SJCRH30 (cell line): ENCODE measurements around the gene UTP11. TPM values are rescaled to one million over a fixed set of nuclear protein-coding genes. Genes with fewer than 3 reads are reported as not detected.
"Not testable (repeated sequence)": the region's sequence is repeated elsewhere in the genome, so short reads cannot be mapped to it uniquely, and the experiment has no call there.

Experiments used
- DNase-seq, 2 experiments: peaks; one replicate each; pipeline ENCODE4 v3.0.0-alpha.2; 2015 to 2020
- H3K27ac ChIP-seq: fragments of 250-450 bp; sonication (Bioruptor Pico); 2 replicates; pipeline ENCODE4 v1.5.1; 2020; ENCODE audit warnings: mild to moderate bottlenecking, moderate library complexity
- H3K27me3 ChIP-seq: fragments of 250-450 bp; sonication (Bioruptor Pico); 2 replicates; pipeline ENCODE4 v1.5.1; 2020; ENCODE audit warnings: mild to moderate bottlenecking, moderate library complexity
- H3K36me3 ChIP-seq: fragments of 250-450 bp; sonication (Bioruptor Pico); 2 replicates; pipeline ENCODE4 v1.5.1; 2020; ENCODE audit warnings: mild to moderate bottlenecking, moderate library complexity
- H3K4me1 ChIP-seq: fragments of 250-450 bp; sonication (Bioruptor Pico); 2 replicates; pipeline ENCODE4 v1.5.1; 2020; ENCODE audit warnings: mild to moderate bottlenecking, moderate library complexity
- H3K4me3 ChIP-seq: fragments of 250-450 bp; sonication (Bioruptor Pico); 2 replicates; pipeline ENCODE4 v1.5.1; 2020; ENCODE audit warnings: mild to moderate bottlenecking, moderate library complexity
- H3K9me3 ChIP-seq: fragments of 250-450 bp; sonication (Bioruptor Pico); replicated peaks from 2 replicates; pipeline ENCODE4 v1.5.1; 2020; ENCODE audit warnings: mild to moderate bottlenecking, moderate library complexity
- total RNA-seq: library from RNA; depleted of rRNA; stranded (reverse); fragments of >200 nt; shearing (Covaris generic); gene quantifications from 2 replicates; pipeline ENCODE4 v1.2.3, GENCODE V29; 2014; rRNA removed

UTP11 gene
- total RNA-seq: 125 and 128 TPM in 2 replicates

- H3K27me3 ChIP-seq: no peaks in the 10 kb centered on the region
- no peaks in the 10 kb centered on the region for H3K9me3 ChIP-seq
- peaks cover 27% of the 10 kb centered on the region for H3K4me1 ChIP-seq
- H3K36me3 ChIP-seq: peaks cover 25% of the 10 kb centered on the region
- DNase-seq: peak; percentile 98 to 100
- H3K27ac ChIP-seq: peak within 1 kb of the TSS; percentile 97
- peak within 1 kb of the TSS; percentile 84 for H3K4me3 ChIP-seq
These were observed at the start of gene UTP11 for GRCh38 chr1:38012363-38013226. UTP11 (plus strand) TSS chr1:38012734; CDS start chr1:38012803, 69 bp downstream.

GRCh38 chr1:37964106-37964505 lies 48.4 kb upstream of the UTP11 start:
- not testable (repeated sequence) for DNase-seq, H3K27ac ChIP-seq, H3K9me3 ChIP-seq, H3K4me1 ChIP-seq, H3K27me3 ChIP-seq, H3K4me3 ChIP-seq
- H3K36me3 ChIP-seq: peaks cover 73% of the 10 kb centered on the region

GRCh38 chr1:37965301-37965700 lies 47.2 kb upstream of the UTP11 start:
- Histone ChIP-seq H3K4me1 (no peaks in the 10 kb centered on the region), H3K9me3 (no peaks in the 10 kb centered on the region), H3K36me3 (peaks cover 75% of the 10 kb centered on the region), H3K4me3 (no peak overlapping the region), H3K27me3 (no peaks in the 10 kb centered on the region), H3K27ac (no peak overlapping the region)
- no peak for DNase-seq

- H3K27me3 ChIP-seq: not testable (repeated sequence)
These were observed 38.9 kb upstream of the UTP11 start for GRCh38 chr1:37973684-37974083.

GRCh38 chr1:37974567-37974966 lies 38.0 kb upstream of the UTP11 start:
- Histone ChIP-seq H3K4me1 (no peaks in the 10 kb centered on the region), H3K27ac (no peak overlapping the region), H3K9me3 (0 out of 2 replicates have a peak, but pooled peaks cover 4% of the 10 kb centered on the region), H3K36me3 (peaks cover 95% of the 10 kb centered on the region), H3K4me3 (no peak overlapping the region), H3K27me3 (no peaks in the 10 kb centered on the region)
- DNase-seq: no peak

More at GRCh38 chr1:37973684-37974083, 38.9 kb upstream of the UTP11 start:
- H3K4me1 ChIP-seq, DNase-seq, H3K4me3 ChIP-seq, H3K27ac ChIP-seq, H3K9me3 ChIP-seq: not testable (repeated sequence)
- H3K36me3 ChIP-seq: peaks cover 95% of the 10 kb centered on the region

GRCh38 chr1:37975083-37975482 lies 37.5 kb upstream of the UTP11 start:
- H3K4me1 ChIP-seq, H3K9me3 ChIP-seq, H3K4me3 ChIP-seq, H3K27me3 ChIP-seq, H3K27ac ChIP-seq: not testable (repeated sequence)
- peaks cover 95% of the 10 kb centered on the region for H3K36me3 ChIP-seq
- DNase-seq: peak; percentile 38 to 67

GRCh38 chr1:37978541-37978940 lies 34.0 kb upstream of the UTP11 start:
- H3K9me3 ChIP-seq: 0 out of 2 replicates have a peak, but pooled peaks cover under 1% of the 10 kb centered on the region
- no peaks in the 10 kb centered on the region for H3K27me3 ChIP-seq
- H3K27ac ChIP-seq: no peak overlapping the region
- H3K4me3 ChIP-seq: no peak overlapping the region
- H3K36me3 ChIP-seq: peaks cover 93% of the 10 kb centered on the region
- H3K4me1 ChIP-seq: no peaks in the 10 kb centered on the region
- DNase-seq: no peak

GRCh38 chr1:37983546-37983945 lies 29.0 kb upstream of the UTP11 start:
- no peaks in the 10 kb centered on the region; the same call in 1 of the 2 replicates for H3K9me3 ChIP-seq
- H3K36me3 ChIP-seq: peaks cover 93% of the 10 kb centered on the region
- no peak overlapping the region for H3K27ac ChIP-seq
- no peaks in the 10 kb centered on the region for H3K4me1 ChIP-seq
- DNase-seq: no peak
- H3K27me3 ChIP-seq: no peaks in the 10 kb centered on the region
- no peak overlapping the region for H3K4me3 ChIP-seq

- Histone ChIP-seq H3K27me3 (no peaks in the 10 kb centered on the region), H3K4me1 (no peaks in the 10 kb centered on the region), H3K36me3 (peaks cover 56% of the 10 kb centered on the region), H3K4me3 (no peak overlapping the region), H3K27ac (no peak overlapping the region), H3K9me3 (no peaks in the 10 kb centered on the region; the same call in 1 of the 2 replicates)
- DNase-seq: no peak
These were observed 24.9 kb upstream of the UTP11 start for GRCh38 chr1:37987679-37988078.

- Histone ChIP-seq H3K4me3 (peak overlapping the region; percentile 79), H3K36me3 (peaks cover 39% of the 10 kb centered on the region), H3K27me3 (no peaks in the 10 kb centered on the region), H3K9me3 (no peaks in the 10 kb centered on the region), H3K4me1 (no peaks in the 10 kb centered on the region), H3K27ac (peak overlapping the region; percentile 71)
- peak; percentile 58 to 67 for DNase-seq
These were observed 23.1 kb upstream of the UTP11 start for GRCh38 chr1:37989361-37989930.

GRCh38 chr1:37994886-37995566 lies 17.5 kb upstream of the UTP11 start:
- Histone ChIP-seq H3K36me3 (peaks cover 22% of the 10 kb centered on the region), H3K4me3 (no peak overlapping the region), H3K9me3 (no peaks in the 10 kb centered on the region), H3K27ac (no peak overlapping the region), H3K4me1 (peaks cover 17% of the 10 kb centered on the region), H3K27me3 (no peaks in the 10 kb centered on the region)
- DNase-seq: no peak

- peaks cover 22% of the 10 kb centered on the region for H3K36me3 ChIP-seq
- no peaks in the 10 kb centered on the region for H3K27me3 ChIP-seq
- H3K4me3 ChIP-seq: no peak overlapping the region
- no peaks in the 10 kb centered on the region for H3K9me3 ChIP-seq
- peaks cover 23% of the 10 kb centered on the region for H3K4me1 ChIP-seq
- H3K27ac ChIP-seq: no peak overlapping the region
- no peak for DNase-seq
These were observed 16.7 kb upstream of the UTP11 start for GRCh38 chr1:37995751-37996345.

GRCh38 chr1:37997256-37998088 lies 15.1 kb upstream of the UTP11 start:
- H3K4me1 ChIP-seq: peaks cover 34% of the 10 kb centered on the region

More at GRCh38 chr1:37997256-37998088, 15.1 kb upstream of the UTP11 start:
- Histone ChIP-seq H3K9me3 (no peaks in the 10 kb centered on the region), H3K4me3 (no peak overlapping the region), H3K27me3 (no peaks in the 10 kb centered on the region), H3K27ac (no peak overlapping the region), H3K36me3 (peaks cover 22% of the 10 kb centered on the region)
- DNase-seq: no peak
